NCI-H2196 (cell line): ENCODE data around the gene CC2D2A.
"Not testable (repeated sequence)": the region's sequence is repeated elsewhere in the genome, so short reads cannot be mapped to it uniquely, and the experiment has no call there.

Experiments used
- DNase-seq: peaks from one replicate; lab custom pipeline; 2025; ENCODE audit not compliant: unreplicated experiment; lab: John Stamatoyannopoulos, UW

CC2D2A gene

DNA sequence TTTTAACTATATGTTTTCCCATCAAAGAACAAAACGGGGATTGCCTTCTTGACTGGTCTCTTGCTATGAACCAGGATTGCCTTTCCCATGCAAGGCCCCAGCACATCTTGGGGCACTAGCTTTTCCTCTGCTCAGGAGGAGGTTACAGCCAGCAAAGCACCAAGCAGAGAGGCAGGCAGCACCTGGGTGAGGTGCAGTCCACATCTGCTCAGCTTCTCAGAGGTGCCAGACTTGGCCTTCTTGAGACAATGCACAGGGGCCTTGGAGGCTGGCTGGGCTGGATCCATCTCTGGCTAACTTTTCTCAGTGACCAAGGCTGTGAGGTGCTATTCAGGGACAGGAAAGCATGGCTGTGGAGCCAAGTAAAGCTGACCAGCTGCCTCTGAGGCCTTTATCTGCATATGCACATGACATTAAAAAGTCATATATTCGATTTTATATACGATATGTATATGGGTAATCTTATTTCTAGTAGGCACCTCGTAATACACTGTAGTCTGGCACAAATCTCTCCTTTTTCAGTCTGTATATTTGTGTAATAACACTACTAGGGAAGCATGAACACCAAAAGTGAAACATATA is 86.9 kb downstream of the CC2D2A start:
- no peak for DNase-seq

GRCh38 chr4:15557786-15558550 is 88.3 kb downstream of the CC2D2A start:
- DNase-seq = no peak

- no peak for DNase-seq
Measured at GRCh38 chr4:15558561-15558960, 88.9 kb downstream of the CC2D2A start.

- DNase-seq = no peak
Measured at GRCh38 chr4:15562114-15562513, 92.4 kb downstream of the CC2D2A start.

DNA sequence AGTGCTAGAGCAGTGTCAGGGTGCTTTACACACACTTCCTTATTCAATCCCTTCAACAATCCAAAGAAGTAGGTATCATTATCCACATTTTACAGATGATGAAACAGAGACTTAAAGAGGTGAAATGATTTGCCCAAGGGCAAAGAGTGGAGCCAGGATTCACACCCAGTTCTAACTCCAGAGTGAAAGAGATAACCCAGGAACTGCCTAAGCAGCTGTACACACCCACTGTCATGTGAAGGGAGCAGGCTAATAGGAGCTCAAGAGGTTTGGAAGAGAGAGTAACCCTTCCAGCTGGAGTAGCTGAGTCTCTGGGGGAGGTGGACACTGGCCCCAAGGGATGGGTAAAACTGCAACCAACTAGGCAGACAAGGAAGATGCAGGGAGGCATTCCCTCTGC is 92.9 kb downstream of the CC2D2A start:
- DNase-seq = no peak

- no peak for DNase-seq
Measured at GRCh38 chr4:15563871-15564270, 94.2 kb downstream of the CC2D2A start.

GRCh38 chr4:15568821-15569220 is 99.1 kb downstream of the CC2D2A start:
- DNase-seq = no peak

- DNase-seq = no peak
Measured at GRCh38 chr4:15569746-15570145, 100.1 kb downstream of the CC2D2A start.

DNA sequence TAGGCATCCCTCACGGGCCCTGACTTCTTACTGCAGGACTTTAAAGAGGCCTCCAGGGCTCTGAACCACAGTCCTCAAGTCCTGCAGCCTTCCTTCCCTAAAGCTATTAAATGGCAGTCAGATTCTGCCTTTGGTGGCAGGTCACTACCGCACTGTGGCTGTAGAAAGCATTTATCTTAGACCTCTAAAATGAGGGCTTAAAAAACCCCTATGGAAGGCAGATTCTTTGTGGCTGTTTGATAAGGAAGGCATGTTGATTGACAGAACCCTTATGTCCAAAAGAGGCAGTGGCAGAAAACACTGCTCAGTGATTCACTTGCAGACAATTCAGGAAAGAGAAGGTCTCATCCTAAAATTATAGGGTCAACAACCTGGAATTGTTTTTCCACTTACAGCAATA is 106.3 kb downstream of the CC2D2A start:
- DNase-seq = no peak

DNA sequence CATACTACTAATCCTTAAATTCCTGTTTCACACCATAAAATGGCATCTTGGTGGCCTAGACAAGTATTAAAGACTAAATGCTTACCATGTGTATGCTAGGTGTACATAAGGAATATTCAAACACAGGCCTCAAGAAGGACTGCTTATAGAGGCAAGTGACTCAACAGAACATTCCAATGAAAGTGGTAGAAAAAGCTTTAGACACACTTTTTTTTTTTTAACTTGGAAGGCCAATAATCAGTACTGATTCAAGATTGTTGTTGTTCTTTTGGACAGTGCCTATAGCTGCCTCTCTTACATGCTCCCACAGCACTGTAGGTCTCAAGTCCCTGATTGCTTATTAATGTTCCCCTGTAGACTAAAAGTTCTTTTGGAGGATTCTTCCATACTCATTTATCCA is 107.8 kb downstream of the CC2D2A start:
- DNase-seq = no peak

DNA sequence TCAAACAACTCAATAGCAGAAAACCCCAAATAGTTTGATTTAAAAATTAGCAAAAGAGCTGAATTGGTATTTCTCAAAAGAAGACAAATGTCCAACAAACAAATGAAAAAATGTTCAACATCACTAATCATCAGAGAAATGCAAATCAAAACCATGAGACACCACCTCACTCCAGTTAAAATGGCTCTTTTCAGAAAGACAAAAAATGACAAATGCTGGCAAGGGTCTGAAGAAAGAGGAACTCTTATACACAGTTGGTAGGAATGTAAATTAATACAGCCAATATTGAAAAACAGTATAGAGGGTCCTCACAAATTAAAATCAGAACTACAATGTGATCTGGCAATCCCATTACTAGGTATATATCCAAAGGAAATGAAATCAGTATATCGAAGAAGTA is 115.1 kb downstream of the CC2D2A start:
- no peak for DNase-seq

DNA sequence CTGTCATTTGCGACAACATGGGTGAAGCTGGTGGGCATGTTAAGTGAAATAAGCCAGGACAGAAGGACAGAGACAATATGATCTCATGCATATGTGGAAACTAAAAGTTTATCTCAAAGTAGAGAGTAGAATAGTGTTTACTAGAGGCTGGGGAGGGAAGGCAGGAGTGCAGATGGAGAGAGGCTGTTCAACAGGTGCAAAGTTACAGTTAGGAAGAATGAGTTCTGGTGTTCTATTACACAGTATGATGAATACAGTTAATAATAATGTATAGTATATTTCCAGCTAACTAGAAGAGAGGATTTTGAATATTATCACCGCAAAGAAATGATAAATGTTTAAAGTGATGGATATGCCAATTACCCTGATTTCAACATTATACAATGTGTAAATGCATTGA is 115.6 kb downstream of the CC2D2A start:
- no peak for DNase-seq

DNA sequence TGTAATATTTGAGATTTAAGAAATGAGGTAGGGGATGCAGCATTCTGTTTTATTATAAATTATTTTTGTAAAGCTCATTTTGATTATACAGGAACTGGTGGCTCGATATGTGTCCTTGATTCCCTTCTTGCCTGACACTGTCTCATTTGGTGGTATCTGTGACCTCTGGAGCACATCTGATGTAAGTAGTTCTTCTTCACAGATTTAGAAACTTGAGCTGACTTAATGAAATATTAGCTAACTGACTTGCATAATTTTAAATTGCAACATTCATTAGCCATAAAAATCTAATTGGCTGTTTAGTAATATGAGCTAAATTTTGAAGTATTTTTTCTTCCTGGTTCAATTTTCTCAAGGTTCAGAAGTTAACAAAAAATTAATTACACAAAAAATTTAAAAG is 116.4 kb downstream of the CC2D2A start:
- no peak for DNase-seq

GRCh38 chr4:15587649-15588048 is 118.0 kb downstream of the CC2D2A start:
- no peak for DNase-seq

DNA sequence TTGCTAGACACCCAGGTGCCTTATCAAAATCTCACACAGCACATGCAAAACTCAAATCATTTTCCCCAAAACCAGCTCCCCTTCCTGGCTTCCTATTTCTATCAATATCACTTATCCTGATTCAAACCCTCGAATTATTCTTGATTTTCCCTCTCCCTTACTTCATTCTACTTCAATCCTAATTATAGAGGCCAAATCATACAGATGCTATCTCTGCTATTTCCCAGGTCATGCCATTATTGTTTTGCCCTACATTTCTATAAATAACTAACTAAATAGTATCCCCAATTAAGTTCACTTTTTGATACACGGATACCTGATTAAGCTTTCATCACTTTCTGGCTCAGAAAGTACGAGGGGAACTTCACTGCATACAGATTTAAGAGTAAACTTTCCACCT is 123.1 kb downstream of the CC2D2A start:
- DNase-seq = no peak

GRCh38 chr4:15598644-15599043 is 129.0 kb downstream of the CC2D2A start:
- no peak for DNase-seq

GRCh38 chr4:15600176-15600575 is 130.5 kb downstream of the CC2D2A start:
- DNase-seq = no peak

GRCh38 chr4:15601862-15602261 is 132.2 kb downstream of the CC2D2A start:
- no peak for DNase-seq

DNA sequence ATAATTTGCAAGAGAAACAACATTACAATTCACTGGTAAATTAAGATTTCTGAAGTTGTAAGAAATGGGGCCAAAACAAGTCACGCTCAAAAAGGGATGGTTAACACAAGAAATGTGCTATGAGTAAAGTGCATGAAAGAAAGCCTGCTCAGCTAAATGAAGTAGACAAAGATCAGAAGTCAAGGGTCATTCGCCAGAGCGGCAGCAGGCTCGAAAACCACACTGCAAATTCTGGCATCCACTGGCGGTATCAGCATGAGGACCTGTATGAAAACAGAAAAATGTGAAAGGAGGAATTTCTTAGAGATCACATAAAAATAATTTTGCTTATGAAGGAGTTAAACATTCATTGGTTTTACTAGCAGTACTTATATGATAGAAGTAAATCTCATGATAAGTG is 135.9 kb downstream of the CC2D2A start:
- DNase-seq = no peak

DNA sequence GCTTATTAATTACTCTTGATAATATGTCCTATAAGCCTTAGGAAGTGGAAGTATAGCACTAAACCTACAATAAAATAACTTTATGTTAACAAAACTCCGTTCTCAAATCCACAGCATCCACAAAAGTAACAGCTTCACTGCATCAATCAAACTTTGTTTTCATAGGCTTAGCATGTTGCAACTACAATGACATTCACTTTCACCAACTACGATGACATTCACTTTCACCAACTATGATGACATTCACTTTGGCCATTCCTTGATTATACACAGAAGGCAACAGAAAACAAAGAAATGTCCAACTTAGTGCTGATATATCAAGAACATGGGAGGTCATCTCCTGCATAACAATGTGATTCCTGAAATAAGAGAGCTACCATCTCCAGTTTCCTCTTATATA is 141.2 kb downstream of the CC2D2A start:
- no peak for DNase-seq

DNA sequence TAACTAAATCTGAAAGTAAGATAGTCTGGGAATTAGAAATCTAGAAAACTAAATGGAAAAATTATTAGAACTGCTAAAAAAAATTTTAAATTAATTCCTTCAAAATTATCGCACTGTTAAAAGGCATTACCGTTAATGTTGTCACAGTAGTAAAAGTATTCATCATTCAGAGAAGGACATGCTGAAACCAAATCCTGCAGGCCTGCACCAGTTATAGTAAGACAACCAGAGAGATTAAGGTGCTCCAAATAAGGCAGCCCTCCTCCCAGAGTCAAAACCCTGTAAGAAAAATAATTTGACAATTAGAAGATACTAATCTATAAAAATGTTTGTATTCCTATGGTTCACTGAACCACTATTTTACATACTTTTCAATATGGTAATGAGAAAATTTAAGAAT is 142.5 kb downstream of the CC2D2A start:
- DNase-seq = no peak

GRCh38 chr4:15614891-15615290 is 145.2 kb downstream of the CC2D2A start:
- DNase-seq = not testable (repeated sequence)

GRCh38 chr4:15617407-15617806 is 147.7 kb downstream of the CC2D2A start:
- not testable (repeated sequence) for DNase-seq
